IMR-90 (cell line): Measurements from ENCODE around the gene UXS1.

Experiments
- CTCF ChIP-seq: conservative IDR thresholded peaks from 2 replicates; pipeline ENCODE4 v1.5.1; 2012; ENCODE audit warnings: mild to moderate bottlenecking, low read depth, low read length, improper control_type of control experiment
- FOS ChIP-seq: fragments of 150-350 bp; IDR thresholded peaks from 2 replicates; pipeline ENCODE4 v1.6.1; 2016; ENCODE audit warnings: low read depth, low read length
- POLR2A ChIP-seq: IDR thresholded peaks from 2 replicates; pipeline ENCODE4 v1.6.1; 2012; ENCODE audit warnings: mild to moderate bottlenecking, low read depth, low read length
- RCOR1 ChIP-seq: IDR thresholded peaks from 2 replicates; pipeline ENCODE4 v1.6.1; 2012; ENCODE audit warnings: mild to moderate bottlenecking, low read length, improper control_type of control experiment; ENCODE audit not compliant: insufficient replicate concordance

GRCh38 chr2:106177581-106177980, 16.5 kb downstream of the UXS1 start:
- TF ChIP-seq CTCF (no peak), POLR2A (no peak), FOS (no peak), RCOR1 (no peak)
